Embryonic facial prominence (tissue), 1 donor: ENCODE data around the gene GCH1.
"Not testable (repeated sequence)": the region's sequence is repeated elsewhere in the genome, so short reads cannot be mapped to it uniquely, and the experiment has no call there.

Experiments used
- DNase-seq: peaks from one replicate; pipeline ENCODE4 v3.0.0-alpha.2; 2016; ENCODE audit errors: extremely low spot score

Gene GCH1

DNA sequence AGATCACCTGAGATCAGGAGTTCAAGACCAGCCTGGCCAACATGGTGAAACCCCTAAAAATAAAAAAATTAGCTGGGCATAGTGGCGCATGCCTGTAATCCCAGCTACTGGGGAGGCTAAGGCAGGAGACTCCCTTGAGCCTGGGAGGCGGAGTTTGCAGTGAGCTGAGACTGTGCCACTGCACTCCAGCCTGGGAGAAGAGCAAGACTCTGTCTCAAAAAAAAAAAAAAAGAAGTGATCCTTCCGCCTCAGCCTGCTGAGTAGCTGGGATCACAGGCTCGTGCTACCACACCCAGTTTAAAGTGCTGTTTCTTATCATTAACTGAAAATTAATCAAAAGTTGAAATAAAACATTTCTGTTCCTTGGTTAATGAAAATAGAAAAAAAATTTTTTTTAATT, 6.3 kb upstream of the GCH1 start:
- DNase-seq = not testable (repeated sequence)

DNA sequence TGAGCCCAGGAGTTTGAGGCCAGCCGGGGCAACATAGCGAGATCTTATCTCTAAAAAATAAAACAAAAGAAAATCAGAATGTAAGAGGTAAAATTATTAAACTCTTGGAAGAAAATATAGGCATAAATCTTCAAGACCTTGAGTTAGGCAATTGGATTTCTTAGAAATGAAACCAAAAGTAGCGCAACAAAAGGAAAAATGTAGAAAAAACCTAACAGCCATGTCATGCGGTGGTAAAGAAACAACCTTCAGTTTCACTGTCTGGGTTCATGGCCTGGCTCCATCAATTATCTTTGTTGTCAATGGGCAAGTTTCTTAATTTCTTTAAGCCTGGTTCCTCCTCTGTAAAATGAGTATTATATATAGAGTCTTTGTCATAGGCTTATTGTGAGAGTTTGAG, 5.6 kb upstream of the GCH1 start:
- DNase-seq = no peak

DNA sequence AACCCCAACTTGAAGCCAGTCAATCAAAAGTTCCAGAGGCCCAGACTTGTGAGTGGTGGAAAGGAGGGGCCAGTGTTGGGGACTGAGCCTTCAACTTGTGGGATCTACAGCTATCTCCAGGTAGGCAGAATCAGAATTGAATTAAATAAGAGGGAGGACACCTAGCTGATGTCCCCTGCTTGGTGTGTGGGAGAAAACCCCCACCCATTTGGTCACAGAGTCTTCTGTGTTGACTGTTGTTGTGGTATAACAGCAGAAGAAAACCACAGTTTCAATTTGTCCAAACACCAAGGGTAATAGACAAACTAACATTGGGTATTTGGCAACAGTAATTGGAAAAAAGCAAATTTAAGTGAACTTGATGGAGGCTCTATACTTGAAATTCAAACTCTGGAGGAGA, 3.4 kb upstream of the GCH1 start:
- no peak for DNase-seq

DNA sequence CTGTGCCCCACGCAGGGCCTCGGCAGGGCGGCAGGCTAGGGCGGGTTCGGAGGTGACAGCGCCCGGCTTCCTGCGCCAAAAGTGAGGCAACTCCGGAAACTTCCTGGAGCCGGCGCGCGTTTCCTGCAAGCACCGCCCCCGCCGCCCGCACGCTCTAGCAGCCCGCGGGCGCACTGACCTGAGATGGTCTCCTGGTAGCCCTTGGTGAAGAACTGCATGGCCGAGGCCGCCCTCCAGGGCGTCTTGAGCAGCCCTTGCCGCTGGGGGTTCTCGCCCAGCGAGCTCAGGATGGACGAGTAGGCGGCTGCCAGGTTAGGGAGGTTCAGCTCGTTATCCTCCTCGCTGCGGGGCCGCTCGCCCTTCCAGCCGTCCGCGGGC, 494 bp downstream of the GCH1 start:
- DNase-seq = no peak

DNA sequence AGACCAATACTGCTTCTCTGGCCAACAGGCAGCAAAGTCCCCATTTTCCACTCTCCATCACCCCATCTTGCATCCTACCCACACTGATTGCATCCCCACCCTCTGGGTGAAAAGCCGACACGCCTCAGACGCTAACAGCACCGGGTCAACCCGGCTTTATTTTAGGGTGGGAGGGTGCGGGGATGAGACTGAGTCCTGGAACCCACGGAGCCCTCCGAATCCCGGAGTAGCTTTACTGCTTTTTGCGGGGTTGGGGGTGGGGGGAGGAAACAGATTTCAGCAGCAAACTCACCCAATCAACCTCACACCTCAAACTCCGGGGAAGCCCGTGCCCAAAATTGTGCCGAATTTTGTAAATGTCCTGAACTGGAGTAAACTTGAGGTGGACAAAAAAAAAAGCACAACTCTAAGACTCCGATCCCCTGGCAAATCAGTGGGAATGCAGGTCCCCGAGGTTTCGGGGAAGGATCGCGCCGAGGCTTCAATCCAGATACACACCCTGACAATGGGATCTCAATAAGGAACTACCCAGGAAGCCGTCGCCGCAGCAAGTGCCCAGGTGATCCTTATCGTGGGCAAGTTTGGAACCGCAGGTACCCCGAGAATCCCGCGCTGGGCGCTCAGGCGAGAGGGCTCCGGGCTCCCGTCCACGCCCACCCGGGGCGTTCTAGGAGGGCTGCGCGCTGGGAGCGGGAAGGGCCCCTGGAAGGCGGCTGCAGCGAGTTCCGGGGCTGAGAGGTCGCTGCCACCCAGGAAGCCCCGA, 1.1 kb downstream of the GCH1 start:
- no peak for DNase-seq

DNA sequence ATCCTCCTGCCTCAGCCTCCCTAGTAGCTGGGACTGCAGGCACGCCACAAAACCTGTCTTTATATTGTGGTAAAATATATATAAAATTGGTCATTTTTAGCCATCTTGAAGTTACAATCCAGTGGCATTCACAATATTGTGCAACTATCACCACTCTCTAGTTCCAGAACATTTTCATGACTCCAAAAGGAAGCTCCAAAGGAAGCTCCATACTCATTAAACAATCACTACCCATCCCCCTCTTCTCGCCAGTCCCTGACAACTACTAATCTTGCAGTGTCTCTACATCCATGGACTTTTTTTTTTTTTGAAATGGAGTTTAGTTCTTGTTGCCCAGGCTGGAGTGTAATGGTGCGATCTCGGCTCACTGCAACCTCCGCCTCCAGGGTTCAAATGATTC, 3.1 kb downstream of the GCH1 start:
- DNase-seq = no peak

DNA sequence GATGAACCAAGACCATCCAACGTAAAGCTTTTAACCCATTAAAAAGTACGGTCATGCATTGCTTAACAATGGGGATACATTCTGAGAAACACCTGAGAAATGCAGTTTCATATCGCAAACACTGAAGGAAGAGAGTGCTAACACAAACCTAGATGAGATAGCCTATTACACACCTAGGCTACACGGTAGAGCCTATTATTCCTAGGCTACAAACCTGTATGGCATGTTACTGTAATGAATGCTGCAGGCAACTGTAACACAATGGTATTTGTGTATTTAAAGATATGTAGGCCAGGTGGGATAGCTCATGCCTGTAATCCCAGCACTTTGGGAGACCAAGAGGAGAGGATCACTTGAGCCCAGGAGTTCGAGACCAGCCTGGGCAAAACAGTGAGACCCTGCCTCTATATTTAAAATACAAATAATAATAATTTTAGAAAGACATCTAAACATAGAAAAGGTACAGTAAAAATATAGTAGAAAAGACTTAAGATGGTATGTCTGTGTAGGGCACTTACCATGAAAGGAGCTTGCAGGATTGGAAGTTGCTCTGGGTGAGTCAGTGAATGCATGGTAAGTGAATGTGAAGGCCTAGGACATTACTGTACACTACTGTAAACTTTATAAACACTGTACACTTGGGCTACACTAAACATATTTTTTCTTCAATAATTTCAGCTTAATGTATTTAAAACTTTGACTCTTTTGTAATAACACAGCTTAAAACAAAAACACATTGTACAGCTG, 4.6 kb downstream of the GCH1 start:
- not testable (repeated sequence) for DNase-seq

DNA sequence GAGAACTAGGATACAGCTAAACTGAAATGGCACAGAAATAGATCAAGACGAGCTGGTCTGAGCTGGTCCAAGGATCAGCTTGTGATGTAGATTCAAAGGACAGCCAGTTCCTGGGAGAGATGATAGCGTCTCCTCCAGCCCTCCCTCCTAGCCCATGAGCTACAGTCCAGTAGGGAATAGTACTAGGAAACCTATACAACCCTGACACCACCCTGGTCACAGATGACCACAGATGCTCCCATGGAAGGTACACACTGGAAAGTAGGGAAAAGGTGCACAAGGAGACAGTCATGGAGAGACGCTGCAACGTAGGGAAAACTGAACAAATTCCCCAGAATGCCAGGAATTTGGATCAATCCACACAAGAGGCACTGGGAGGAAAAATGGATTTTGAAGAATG, 6.9 kb downstream of the GCH1 start:
- DNase-seq = no peak

DNA sequence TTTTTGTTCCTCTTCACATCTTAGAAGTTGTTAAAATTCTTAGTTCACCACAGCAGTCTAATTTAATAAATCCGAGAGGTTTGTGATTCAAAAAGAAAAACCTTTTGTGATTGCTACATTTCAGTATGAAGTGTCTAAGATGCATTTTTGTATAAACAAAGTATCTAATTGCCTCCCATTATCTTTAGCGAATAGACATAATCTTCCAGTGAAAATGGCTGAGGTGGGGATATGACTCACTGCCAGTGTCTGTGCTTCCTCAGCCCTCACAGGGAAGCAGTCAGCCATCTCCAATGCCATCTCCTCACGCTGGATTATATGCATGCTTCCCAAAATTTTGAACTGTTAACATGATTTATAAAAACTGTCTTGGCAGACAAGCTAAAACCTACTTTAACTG, 7.6 kb downstream of the GCH1 start:
- DNase-seq = no peak

DNA sequence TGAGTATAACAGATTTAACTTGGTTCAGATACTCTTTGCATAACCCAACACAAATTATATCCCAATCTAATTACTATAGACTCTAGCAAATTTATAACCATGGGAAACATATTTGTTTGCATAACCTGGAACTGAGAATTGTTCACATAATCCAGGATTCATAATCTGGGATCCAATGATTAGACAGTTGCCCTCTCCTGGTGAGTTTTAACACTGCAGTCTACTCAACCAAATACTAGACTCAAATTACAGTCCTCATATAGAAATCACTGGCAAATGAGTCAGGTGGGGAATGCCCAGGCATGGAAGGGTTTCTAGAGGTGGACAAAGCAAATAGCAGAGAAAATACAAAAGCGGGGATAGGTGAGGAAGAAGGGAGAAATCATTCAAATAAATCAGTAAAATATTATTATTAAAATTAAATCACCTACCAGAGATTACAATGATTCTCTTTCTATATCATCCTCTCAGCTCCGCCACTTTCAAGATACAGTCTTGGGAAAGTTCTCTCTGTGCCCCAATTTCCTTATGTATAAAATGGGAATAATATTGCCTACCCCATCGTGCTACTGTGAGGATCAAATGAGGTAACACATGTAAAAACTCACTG, 9.4 kb downstream of the GCH1 start:
- no peak for DNase-seq

DNA sequence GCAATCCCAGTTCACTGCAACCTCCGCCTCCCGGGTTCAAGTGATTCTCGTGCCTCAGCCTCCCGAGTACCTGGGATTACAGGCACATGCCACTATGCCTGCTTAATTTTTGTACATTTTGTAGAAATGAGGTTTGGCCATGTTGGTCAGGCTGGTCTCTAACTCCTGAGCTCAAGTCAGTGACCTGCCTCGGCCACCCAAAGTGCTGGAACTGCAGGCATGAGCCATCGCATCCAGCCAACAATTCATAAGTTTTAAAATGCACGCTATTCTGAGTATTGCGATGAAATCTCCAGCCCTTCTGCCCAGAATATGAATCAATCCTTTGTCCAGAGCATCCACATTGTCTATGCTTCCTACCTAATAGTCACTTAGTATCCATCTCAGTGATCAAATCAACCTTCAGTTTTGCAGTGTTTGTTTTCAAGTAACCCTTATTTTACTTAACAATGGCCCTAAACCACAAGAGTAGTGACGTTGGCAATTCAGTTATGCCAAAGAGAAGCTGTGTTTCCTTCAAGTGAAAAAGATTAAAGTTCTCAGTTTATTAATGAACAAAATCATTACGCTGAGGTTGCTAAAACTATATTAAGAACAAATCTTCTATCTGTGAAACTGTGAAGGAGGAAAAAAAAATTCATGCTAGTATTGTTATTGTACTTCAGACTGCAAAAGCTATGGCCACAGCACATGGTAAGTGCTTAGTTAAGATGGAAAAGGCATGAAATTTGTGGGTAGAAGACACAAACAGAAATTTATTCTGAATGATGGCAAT, 11.0 kb downstream of the GCH1 start:
- no peak for DNase-seq

DNA sequence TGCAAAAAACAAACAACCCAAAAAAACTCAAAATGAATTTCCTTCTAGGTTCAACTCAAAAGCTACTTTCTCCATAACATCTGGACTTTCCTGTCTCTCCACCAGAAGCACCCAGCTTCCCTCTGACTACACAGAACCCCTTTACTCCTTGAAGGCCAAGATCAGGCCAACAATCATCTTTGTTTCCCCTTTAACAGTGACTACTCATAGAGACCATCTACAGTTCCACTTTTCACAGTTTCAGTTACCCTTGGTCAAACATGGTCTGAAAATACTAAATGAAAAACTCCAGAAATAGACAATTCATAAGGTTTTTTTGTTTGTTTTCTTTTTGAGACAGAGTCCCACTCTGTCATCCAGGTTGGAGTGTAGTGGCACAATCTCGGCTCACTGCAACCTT, 11.8 kb downstream of the GCH1 start:
- no peak for DNase-seq

DNA sequence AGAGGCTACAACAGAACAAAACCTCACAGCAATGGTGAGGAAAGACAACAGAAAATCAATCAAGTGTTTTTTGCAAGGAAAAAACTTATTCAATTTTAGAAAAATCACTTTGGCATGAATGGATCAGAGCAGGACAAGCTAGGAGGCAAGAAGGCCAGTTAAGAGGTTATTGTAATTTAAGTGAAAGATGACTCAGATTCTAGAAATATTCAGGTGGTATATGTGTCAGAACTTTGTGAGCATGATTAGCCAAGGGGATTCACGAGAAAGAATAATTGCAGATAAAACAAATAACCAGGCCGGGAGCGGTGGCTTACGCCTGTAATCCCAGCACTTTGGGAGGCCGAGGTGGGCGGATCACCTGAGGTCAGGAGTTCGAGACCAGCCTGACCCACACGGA, 12.7 kb downstream of the GCH1 start:
- no peak for DNase-seq

DNA sequence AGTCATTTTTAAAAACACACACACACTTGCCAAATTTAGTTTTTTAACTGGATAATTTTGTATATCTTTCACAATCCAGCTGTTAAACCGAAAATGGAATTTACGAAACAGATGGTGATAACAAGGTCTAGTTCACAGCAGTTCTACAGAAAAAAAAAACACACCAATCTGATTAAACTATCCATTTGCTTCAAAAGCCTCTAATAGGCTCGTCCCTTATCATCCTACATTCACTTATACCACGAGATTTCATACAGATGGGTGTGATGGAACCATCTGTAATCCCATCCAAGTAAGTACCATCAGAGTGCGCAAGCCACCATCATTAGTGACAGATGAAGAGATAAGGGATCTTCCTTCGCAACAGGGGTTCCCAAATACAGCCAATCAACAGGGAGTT, 20.1 kb downstream of the GCH1 start:
- DNase-seq = no peak

DNA sequence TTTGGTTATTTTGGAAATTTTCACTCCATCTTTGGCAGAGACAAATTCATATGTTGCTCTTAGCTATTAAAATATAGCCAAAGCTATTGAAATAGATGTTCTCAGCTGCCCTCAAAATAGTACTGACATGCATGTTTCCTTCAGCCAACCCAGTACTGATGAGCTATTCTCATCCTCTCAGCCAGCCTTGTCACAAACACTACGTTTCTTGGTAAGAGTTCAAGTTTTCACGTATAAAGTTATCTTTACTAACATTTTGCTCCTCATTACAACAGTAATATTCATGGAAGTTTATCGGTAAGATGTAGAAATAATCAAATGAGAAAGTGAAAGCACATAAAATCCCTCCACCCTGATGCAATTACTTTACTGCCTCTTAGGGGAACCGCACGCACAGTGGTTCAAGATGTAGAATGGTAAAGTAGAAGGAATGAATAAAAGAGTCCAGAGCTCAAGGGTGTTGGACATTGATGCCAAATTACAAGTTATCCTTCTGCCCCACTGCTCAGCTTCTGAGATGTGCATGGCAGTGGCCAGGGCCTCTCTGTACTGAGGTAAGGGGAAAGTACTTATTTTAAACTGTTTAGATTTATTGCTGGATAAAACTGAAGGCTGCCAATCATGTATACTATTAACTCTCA, 20.7 kb downstream of the GCH1 start:
- no peak for DNase-seq

DNA sequence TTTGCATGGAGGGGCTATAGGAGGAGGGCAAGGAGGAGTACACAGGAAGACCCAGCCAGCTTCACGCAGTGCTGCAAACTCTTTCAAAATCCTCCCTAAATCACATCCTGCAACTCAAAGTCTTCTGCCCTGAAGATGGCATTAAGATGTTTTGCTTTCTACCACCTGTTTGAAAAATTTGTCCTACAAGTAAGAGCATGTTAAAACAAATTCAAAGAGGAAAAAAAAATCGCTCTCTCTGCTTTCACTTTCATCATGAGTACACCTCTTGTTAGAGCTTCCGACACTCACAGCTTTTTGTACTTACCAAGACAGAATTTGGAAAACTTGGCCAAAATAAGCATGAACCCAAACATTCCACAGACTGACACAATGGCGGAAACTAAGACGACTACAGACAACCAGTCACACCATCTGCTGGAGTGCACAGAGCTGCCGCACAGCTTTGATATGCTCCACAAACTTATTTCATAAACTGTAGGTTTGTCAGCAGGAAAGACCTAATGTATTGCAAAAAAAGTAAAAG, 21.3 kb downstream of the GCH1 start:
- DNase-seq = no peak

DNA sequence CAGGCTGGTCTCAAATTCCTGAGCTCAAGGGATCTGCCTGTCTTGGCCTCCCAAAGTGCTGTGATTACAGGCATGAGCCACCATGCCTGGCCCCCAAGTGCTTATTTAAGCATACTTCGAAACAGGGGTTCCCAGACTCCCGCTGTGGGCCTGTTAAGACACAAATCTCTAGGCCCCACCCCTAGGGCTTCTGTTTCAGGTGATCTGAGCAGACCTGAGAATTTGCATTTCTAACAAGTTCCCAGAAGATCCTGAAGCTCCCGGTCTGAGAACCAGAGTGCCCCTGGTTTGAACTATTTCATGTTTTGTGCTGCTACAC, 25.0 kb downstream of the GCH1 start:
- no peak for DNase-seq

DNA sequence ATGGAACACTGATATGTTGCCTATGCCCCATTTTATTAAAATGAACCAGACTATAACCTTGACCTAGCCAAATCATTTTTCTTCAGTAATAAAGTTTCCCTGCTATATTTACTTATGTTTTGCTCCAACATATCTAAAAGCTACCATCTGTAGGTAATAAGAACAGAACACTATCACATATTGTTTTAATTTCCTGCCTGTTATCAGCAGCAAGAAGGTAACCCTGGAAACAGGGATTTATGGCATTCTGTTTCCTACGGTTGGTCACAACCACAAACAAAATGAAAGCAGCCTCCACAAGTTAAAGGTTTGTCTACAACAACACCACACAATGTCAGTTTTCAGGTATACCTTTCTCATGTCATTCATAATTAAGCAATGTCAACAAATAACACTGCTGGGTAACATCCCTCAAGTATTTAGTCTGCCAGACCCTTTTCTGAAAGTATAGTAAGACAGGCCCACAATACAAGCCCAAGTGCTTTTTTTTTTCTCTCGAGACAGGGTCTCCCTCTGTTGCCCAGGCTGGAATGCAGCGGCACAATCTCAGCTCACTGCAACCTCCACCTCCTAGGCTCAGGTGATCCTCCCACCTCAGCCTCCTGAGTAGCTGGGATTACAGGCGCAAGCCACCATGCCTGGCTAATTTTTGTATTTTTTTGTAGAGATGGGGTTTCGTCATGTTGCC, 25.5 kb downstream of the GCH1 start:
- no peak for DNase-seq

DNA sequence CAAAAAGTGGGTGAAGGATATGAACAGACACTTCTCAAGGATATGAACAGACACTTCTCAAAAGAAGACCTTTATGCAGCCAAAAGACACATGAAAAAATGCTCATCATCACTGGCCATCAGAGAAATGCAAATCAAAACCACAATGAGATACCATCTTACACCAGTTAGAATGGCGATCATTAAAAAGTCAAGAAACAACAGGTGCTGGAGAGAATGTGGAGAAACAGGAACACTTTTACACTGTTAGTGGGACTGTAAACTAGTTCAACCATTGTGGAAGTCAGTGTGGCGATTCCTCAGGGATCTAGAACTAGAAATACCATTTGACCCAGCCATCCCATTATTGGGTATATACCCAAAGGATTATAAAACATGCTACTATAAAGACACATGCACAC, 27.0 kb downstream of the GCH1 start:
- not testable (repeated sequence) for DNase-seq

DNA sequence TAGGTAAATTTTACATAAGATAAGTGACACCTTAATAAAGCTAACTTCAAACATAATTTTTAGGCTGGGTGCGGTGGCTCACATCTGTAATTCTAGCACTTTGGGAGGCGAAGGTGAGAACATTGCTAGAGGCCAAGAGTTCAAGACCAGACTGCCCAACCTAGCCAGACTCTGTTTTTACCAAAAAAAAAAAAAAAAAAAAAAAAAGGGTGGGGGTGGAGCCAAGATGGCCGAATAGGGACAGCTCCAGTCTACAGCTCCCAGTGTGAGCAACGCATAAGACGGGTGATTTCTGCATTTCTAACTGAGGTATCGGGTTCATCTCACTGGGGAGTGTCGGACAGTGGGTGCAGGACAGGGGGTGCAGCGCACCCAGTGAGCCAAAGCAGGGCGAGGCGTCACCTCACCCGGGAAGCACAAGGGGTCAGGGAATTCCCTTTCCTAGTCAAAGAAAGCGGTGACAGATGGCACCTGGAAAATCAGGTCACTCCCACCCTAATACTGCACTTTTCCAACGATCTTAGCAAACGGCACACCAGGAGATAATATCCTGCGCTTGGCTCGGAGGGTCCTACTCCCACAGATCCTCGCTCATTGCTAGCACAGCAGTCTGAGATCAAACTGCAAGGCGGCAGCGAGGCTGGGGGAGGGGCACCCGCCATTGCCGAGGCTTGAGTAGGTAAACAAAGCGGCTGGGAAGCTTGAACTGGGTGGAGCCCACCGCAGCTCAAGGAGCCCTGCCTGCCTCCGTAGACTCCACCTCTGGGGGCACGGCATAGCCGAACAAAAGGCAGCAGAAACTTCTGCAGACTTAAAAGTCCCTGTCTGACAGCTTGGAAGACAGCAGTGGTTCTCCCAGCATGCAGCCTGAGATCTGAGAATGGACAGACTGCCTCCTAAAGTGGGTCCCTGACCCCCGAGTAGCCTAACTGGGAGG, 32.2 kb downstream of the GCH1 start:
- DNase-seq = not testable (repeated sequence)
